NCI-H526 treated with DMSO at 0.1 percent for 48 hours (cell line): Measurements from ENCODE around the gene DSCAML1.

Source experiments
- DNase-seq: peaks from one replicate; lab custom pipeline; 2025; lab: John Stamatoyannopoulos, UW

DSCAML1 gene

GRCh38 chr11:117832511-117832910 is 35.5 kb upstream of the DSCAML1 start:
- no peak for DNase-seq

- no peak for DNase-seq
Measured at GRCh38 chr11:117831661-117832415, 34.8 kb upstream of the DSCAML1 start.

GRCh38 chr11:117830674-117831351 is 33.8 kb upstream of the DSCAML1 start:
- DNase-seq, result no peak

- DNase-seq, result no peak
Measured at GRCh38 chr11:117830072-117830471, 33.1 kb upstream of the DSCAML1 start.

- no peak for DNase-seq
Measured at GRCh38 chr11:117829369-117829725, 32.3 kb upstream of the DSCAML1 start.

GRCh38 chr11:117828611-117829368 is 31.8 kb upstream of the DSCAML1 start:
- DNase-seq, result no peak

- no peak for DNase-seq
Measured at GRCh38 chr11:117827521-117828511, 30.8 kb upstream of the DSCAML1 start.

GRCh38 chr11:117826832-117827231 is 29.8 kb upstream of the DSCAML1 start:
- DNase-seq, result no peak

GRCh38 chr11:117826190-117826570 is 29.2 kb upstream of the DSCAML1 start:
- DNase-seq, result no peak

- DNase-seq, result no peak
Measured at GRCh38 chr11:117825538-117826189, 28.6 kb upstream of the DSCAML1 start.

- no peak for DNase-seq
Measured at GRCh38 chr11:117824571-117825537, 27.8 kb upstream of the DSCAML1 start, which contains the start of gene FXYD2. TSS of gene FXYD2 (minus strand) at chr11:117824744. CDS start at chr11:117824678, 66 bp downstream.

GRCh38 chr11:117823946-117824420 is 27.0 kb upstream of the DSCAML1 start:
- no peak for DNase-seq

- peak; percentile 56 for DNase-seq
Measured at GRCh38 chr11:117823294-117823945, 26.4 kb upstream of the DSCAML1 start.

- no peak for DNase-seq
Measured at GRCh38 chr11:117822074-117823033, 25.3 kb upstream of the DSCAML1 start.

GRCh38 chr11:117821431-117821830 is 24.4 kb upstream of the DSCAML1 start:
- DNase-seq, result no peak

GRCh38 chr11:117820516-117820915 is 23.5 kb upstream of the DSCAML1 start:
- DNase-seq, result no peak

- peak; percentile 79 for DNase-seq
Measured at GRCh38 chr11:117820071-117820470, 23.1 kb upstream of the DSCAML1 start.
